MCF 10A (cell line): ENCODE measurements around the gene MPDU1. TPM values are rescaled to one million over a fixed set of nuclear protein-coding genes. Genes with fewer than 3 reads are reported as not detected.

ENCODE experiments used
- BruUV-seq: library from RNA; stranded (reverse); fragments of 400-500 nt; replicated peaks from 2 replicates; lab custom pipeline; 2021; lab: Mats Ljungman, UMichigan
- CTCF ChIA-PET: fragments of 300-600 bp; sonication (Branson Sonifier 250); formaldehyde crosslinking; extraction: SDS; loops from one replicate; lab custom pipeline; 2021; ENCODE audit warnings: antibody characterized with exemption, inconsistent platforms; lab: Yijun Ruan, JAX
- POLR2A ChIA-PET: fragments of 300-600, 350-650 bp; sonication (Branson Sonifier 250); formaldehyde crosslinking; extraction: SDS; loops from one replicate; lab custom pipeline; 2020; ENCODE audit warnings: antibody characterized with exemption, inconsistent platforms; lab: Yijun Ruan, JAX
- DNase-seq: peaks from one replicate; pipeline ENCODE4 v3.0.0-alpha.2; 2018; ENCODE audit not compliant: unreplicated experiment
- H3K27ac Mint-ChIP-seq: one replicate; pipeline ENCODE4 v1.8.0; 2022; ENCODE audit warnings: mild to moderate bottlenecking, low read depth, mixed read lengths; ENCODE audit not compliant: unreplicated experiment
- H3K27me3 Mint-ChIP-seq: one replicate; pipeline ENCODE4 v1.8.0; 2022; ENCODE audit warnings: mixed read lengths; ENCODE audit not compliant: insufficient read depth, unreplicated experiment
- H3K36me3 Mint-ChIP-seq: one replicate; pipeline ENCODE4 v1.8.0; 2022; ENCODE audit warnings: mild to moderate bottlenecking, moderate library complexity, mixed read lengths; ENCODE audit not compliant: insufficient read depth, unreplicated experiment
- H3K4me1 Mint-ChIP-seq: one replicate; pipeline ENCODE4 v1.8.0; 2022; ENCODE audit warnings: mixed read lengths; ENCODE audit not compliant: insufficient read depth, unreplicated experiment
- H3K4me3 Mint-ChIP-seq: one replicate; pipeline ENCODE4 v1.8.0; 2022; ENCODE audit warnings: mild to moderate bottlenecking, moderate library complexity, mixed read lengths; ENCODE audit not compliant: unreplicated experiment
- H3K9me3 Mint-ChIP-seq: one replicate; pipeline ENCODE4 v1.8.0; 2022; ENCODE audit warnings: mixed read lengths; ENCODE audit not compliant: unreplicated experiment
- intact Hi-C: fragments of 100-400 bp; cut with micrococcal nuclease; formaldehyde crosslinking; loops from 2 replicates; pipeline ENCODE4 v1.14.1; 2022
- total RNA-seq: library from RNA; stranded (reverse); gene quantifications from 2 replicates; pipeline ENCODE4 v1.2.3, GENCODE V29; 2022
- TF ChIP-seq, protein P1 (sequence below): fragments of 200-600 bp; IDR thresholded peaks from one replicate; pipeline ENCODE4 v1.8.0; 2022; ENCODE audit warnings: antibody characterized with exemption, mild to moderate bottlenecking; ENCODE audit not compliant: unreplicated experiment

MPDU1 gene
- total RNA-seq, 1 experiment from 2014 or later: 56.5 TPM

- peaks cover 12% of the 10 kb centered on the region for H3K36me3 Mint-ChIP-seq
- TF ChIP-seq, protein P1, sequence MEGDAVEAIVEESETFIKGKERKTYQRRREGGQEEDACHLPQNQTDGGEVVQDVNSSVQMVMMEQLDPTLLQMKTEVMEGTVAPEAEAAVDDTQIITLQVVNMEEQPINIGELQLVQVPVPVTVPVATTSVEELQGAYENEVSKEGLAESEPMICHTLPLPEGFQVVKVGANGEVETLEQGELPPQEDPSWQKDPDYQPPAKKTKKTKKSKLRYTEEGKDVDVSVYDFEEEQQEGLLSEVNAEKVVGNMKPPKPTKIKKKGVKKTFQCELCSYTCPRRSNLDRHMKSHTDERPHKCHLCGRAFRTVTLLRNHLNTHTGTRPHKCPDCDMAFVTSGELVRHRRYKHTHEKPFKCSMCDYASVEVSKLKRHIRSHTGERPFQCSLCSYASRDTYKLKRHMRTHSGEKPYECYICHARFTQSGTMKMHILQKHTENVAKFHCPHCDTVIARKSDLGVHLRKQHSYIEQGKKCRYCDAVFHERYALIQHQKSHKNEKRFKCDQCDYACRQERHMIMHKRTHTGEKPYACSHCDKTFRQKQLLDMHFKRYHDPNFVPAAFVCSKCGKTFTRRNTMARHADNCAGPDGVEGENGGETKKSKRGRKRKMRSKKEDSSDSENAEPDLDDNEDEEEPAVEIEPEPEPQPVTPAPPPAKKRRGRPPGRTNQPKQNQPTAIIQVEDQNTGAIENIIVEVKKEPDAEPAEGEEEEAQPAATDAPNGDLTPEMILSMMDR: no peak
- no peak within 1 kb of the TSS for H3K4me3 Mint-ChIP-seq
- POLR2A ChIA-PET: interaction anchor here (0.6 to 12.8 kb wide), 3 partner anchors 15 to 57 kb away, joined by 3 to 208 read pairs (median 3); partner anchors contain the start of genes TP53 and WRAP53
- DNase-seq: no peak
- no peaks in the 10 kb centered on the region for H3K9me3 Mint-ChIP-seq
- H3K27ac Mint-ChIP-seq: no peak within 1 kb of the TSS
- CTCF ChIA-PET: interaction anchor here (0.6 to 0.9 kb wide), 4 partner anchors 15 to 193 kb away, joined by 3 to 5 read pairs (median 3); partner anchors contain the start of gene FXR2
- H3K4me1 Mint-ChIP-seq: no peaks in the 10 kb centered on the region
- BruUV-seq: no TSS peak
- no peaks in the 10 kb centered on the region for H3K27me3 Mint-ChIP-seq
- intact Hi-C loops: no loop called here
These were observed 46.4 kb downstream of the MPDU1 start, which contains the start of gene SHBG for GRCh38 chr17:7629939-7630571. TSS of gene SHBG (plus strand) at chr17:7630135. CDS start at chr17:7630173, 38 bp downstream.

DNA sequence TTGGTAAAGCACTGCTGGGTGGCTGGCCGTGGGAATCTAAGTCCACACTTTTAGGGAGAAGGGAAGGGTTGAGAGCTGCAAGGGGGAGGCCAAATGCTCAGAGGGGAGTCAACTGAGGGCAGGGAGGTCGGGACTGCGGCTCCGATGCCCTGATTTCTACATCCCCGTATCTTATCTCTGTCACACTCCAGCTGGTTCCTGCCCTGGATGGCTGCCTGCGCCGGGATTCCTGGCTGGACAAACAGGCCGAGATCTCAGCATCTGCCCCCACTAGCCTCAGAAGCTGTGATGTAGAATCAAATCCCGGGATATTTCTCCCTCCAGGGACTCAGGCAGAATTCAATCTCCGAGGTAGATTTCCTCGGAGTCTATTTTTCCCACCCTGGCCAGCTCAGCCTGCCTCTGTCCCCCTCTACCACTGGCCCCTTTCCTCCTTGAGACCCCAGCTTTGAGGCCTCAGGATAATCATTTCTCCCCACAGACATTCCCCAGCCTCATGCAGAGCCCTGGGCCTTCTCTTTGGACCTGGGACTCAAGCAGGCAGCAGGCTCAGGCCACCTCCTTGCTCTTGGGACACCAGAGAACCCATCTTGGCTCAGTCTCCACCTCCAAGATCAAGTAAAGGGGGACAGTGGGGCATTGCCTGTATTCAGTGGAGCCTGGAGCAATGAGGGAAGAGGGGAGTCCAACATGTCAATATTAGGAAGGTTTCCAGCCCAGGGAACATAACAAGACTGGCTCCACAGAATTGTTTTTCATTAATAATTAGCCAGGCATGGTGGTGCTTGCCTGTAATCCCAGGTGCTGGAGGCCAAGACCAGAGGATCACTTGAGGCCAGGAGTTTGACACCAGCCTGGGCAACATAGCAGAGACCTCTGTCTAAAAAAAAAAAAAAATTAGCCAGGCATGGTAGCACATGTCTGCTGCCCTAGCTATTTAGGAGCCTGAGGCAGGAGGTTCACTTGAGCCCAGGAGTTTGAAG, 48.0 kb downstream of the MPDU1 start:
- Mint-ChIP-seq H3K27me3 (no peaks in the 10 kb centered on the region), H3K9me3 (no peaks in the 10 kb centered on the region), H3K4me3 (no peak overlapping the region), H3K27ac (no peak overlapping the region), H3K36me3 (no peaks in the 10 kb centered on the region), H3K4me1 (no peaks in the 10 kb centered on the region)
- no TSS peak for BruUV-seq
- POLR2A ChIA-PET: interaction anchor here (1.1 to 12.8 kb wide), 5 partner anchors 17 to 55 kb away, joined by 3 to 208 read pairs (median 4); partner anchors contain the start of genes FXR2, SOX15, TP53 and WRAP53
- CTCF ChIA-PET: interaction anchor here (0.6 to 4.4 kb wide), 19 partner anchors 10 to 243 kb away, joined by 3 to 48 read pairs (median 5); partner anchors contain the start of genes ATP1B2, SENP3, TP53 and WRAP53
- DNase-seq: no peak
- intact Hi-C loops: loop anchor here (1.0 kb wide), 1 partner anchor 57 kb away; the partner anchor contains the start of gene WRAP53
- TF ChIP-seq, protein P1: no peak

- no peak overlapping the region for H3K27ac Mint-ChIP-seq
These were observed 48.8 kb downstream of the MPDU1 start for GRCh38 chr17:7632492-7632894.

More at GRCh38 chr17:7632492-7632894, 48.8 kb downstream of the MPDU1 start:
- Mint-ChIP-seq H3K36me3 (no peaks in the 10 kb centered on the region), H3K27me3 (no peaks in the 10 kb centered on the region), H3K4me3 (no peak overlapping the region), H3K9me3 (no peaks in the 10 kb centered on the region), H3K4me1 (no peaks in the 10 kb centered on the region)
- ChIA-PET CTCF (interaction anchor here (0.6 to 4.4 kb wide), 23 partner anchors 9 to 308 kb away, joined by 3 to 48 read pairs (median 5); partner anchors contain the start of genes ATP1B2, SENP3, TP53 and WRAP53), POLR2A (interaction anchor here (1.1 to 12.8 kb wide), 4 partner anchors 18 to 55 kb away, joined by 4 to 208 read pairs (median 6); partner anchors contain the start of genes FXR2, SOX15, TP53 and WRAP53)
- intact Hi-C loops: loop anchor here (1.0 kb wide), 1 partner anchor 56 kb away; the partner anchor contains the start of gene WRAP53
- BruUV-seq: no TSS peak
- TF ChIP-seq, protein P1: peak; percentile 63
- peak; percentile 69 for DNase-seq
